Brain pericyte (primary cell): Measurements from ENCODE around the gene SLC4A8.
"Not testable (repeated sequence)": the region's sequence is repeated elsewhere in the genome, so short reads cannot be mapped to it uniquely, and the experiment has no call there.

Experiments
- DNase-seq: peaks from one replicate; pipeline ENCODE4 v3.0.0-alpha.2; 2012; ENCODE audit warnings: low read depth, low spot score

Gene SLC4A8

DNA sequence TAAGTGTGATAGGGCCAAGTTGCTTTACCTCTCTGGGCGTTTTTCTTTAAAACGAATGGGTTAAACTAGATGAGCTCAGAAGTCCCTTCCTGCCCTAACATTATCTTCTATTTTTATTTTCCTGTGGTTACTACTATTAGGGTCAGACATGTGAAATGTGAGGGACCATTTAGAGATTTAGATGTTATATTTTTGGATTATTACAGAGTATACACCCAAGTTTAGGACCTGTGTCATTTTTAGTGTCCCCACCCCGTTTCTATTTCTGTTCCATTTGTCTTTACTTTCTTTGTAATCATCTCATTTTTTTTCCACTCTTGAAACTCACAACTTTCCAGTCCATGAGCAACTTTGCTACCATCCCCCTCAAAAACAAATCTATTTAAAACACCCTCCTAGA lies 56.3 kb downstream of the SLC4A8 start:
- no peak for DNase-seq

DNA sequence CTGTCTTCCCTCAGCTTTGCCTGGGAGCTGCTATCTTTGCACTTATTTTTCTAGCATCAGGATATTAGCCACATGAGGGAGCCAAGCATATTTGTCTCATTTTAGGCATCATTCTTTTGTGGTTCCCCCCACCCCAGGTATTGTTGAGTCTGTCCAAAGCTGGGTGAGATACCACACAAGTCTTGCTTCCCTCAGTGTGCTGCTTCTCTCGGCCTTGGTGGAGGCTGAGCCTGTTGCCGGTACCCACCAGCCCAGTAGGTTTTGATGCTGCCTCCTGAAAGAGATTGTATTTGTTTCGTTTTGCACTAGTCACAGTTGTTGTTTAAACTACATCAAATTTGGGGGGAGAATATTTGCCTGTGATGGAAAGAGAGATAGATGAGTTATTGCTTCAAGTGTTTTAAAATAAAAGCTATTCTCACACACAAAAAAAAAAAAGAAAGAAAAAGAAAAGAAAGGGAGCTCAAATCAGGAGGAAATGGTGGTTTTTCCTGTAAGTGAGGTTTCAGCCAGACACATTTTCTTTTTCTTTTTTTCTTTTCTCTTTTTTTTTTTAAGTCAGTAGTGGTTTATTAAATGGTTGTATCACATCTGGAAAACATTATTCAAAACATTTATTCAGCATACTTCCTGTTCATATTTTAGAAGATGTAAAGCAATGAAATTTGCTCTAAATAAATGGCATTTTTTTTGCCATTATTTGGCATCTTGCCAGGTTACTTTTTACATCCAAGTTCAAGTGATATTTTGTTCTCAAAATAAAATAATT lies 58.5 kb downstream of the SLC4A8 start:
- DNase-seq = no peak

DNA sequence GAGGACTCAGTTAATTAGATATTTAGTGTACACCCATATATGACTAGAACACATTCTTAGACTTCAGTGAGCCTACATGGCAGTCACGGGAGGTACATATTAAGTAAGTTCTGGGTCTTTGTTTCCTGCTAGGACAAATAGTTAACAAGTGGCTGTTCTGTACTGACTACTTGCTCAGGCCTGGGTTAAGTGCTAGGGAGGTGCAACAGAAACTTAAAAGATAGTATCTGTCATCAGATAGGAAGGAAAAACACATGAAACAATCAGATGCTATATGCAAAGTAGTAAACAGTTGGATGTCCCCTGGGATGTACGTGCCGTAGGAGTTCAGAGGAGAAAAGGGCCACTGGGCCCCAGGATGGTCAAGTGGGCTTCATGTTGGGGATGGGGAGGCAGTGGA lies 59.5 kb downstream of the SLC4A8 start:
- DNase-seq = no peak

DNA sequence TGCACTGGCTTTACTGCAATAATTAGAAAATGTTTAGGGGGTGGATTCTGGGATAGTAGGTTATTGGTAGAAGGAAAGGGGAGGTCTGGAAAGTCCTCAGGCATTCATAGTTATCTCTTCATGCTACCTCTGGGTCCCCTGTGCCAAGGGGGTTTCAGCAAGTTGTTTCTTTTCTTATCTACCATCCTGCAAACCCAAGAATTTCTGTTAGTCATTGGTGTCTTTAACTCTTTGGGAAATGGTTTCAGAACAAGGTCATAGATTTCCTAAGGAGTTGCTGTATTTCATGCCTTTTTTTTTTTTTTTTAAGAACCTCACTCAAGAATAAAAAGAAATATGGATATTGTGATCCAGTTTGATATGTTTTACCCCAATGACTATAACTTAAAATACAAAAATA lies 63.6 kb downstream of the SLC4A8 start:
- DNase-seq = no peak

DNA sequence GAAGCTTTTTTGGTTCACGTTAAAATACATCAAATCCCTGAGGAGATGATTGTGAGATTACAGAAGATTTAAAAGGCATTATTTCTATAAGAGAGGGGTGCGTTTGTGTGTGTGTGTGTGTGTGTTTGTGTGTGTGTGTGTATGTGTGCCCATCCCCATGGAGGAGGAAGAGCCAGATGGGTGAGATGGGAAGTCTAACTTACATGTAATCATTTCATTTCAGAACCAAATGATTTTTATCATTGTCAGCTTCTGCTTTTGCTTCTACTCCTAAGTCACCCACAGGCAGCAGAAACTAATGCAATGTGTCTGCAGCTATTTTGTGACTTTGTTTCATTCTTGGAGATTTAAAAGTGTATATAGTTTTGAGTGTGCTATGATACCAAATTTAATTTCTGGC lies 68.7 kb downstream of the SLC4A8 start:
- no peak for DNase-seq

DNA sequence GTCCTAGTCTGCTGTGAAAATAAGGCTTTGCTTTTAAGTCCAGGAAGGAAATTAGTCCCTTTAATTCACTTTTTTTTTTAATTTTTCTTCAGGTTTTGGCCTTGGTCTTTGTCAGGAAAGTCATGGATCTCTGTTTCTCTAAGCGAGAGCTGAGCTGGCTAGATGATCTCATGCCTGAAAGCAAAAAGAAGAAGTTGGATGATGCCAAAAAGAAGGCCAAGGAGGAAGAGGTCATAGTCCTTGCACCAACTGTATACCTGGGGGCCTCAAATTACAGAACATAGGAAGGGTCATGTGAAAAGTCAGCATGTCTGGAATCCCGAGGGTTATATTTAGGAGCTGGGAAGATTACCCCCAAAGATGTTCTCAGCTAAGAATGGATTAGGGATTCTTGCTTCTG lies 72.3 kb downstream of the SLC4A8 start:
- DNase-seq = no peak

DNA sequence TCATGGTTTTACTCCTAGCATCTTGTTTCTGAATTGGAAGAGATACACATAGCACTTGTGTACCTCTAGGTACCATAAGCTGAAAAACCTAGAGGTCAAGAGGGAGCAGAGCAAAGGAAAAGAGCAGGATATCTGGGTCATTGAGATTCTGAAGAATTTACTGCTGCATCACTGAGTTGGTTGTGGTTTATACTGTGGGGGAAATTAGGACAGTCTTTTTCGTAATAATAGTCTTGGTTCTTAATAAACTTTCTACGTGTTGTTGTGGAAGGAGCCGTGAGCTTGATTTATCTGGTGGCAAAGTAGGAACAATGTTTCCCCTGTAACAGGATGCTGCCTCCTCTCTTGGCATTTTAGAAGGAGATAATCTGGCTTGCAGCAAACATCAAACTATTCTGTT lies 80.2 kb downstream of the SLC4A8 start:
- DNase-seq = no peak

DNA sequence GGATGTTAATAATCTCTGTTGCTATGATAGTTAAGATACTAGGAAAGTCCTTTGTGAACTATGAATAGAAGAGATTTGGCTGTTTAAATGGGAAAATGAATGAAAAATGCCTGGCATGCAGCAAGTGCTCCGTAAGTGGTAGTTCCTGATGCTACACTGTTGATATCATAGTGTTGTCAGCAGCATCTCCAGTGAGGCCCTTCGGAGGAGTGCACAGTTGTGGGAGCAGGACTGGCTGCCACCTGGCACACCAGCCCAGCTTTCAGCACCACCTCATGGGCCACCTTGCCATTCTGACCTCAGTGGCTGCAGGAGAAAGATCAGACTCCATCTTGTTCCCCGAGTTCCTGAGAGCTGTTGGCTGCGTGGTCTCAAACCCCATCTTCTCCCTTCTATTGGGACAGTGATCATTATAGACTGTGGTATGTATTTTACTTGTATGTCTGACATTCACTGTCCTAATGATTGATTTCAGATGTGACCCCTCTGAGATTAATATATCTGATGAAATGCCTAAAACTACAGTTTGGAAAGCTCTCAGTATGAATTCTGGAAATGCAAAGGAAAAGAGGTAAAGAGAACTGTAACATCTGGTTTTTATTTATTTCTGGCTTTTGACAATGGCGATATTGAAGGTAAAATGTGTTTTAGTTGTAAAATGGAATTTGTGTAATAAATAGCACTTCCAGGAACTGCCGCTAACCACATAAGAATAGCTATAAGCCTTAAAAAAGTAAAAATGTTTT lies 80.9 kb downstream of the SLC4A8 start:
- no peak for DNase-seq

DNA sequence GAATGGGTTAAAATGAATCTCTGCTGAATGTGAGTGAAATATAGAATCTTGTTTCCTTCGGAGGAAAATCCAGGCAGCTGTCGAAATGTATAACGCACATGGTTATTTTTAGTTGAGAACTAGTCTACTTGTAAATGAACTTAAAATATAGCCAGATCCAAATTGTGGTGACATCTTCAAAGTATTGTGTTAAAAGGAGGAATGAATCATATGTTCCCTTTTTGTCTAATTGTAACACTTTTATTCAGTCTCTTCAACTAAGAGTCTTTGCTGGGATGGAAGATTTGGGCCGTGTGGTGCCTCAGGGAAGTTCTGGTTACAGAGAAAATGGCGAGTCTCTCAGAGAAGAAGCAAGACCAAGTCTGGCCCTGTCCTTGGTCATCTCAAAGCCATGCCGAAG lies 82.5 kb downstream of the SLC4A8 start:
- DNase-seq = no peak

DNA sequence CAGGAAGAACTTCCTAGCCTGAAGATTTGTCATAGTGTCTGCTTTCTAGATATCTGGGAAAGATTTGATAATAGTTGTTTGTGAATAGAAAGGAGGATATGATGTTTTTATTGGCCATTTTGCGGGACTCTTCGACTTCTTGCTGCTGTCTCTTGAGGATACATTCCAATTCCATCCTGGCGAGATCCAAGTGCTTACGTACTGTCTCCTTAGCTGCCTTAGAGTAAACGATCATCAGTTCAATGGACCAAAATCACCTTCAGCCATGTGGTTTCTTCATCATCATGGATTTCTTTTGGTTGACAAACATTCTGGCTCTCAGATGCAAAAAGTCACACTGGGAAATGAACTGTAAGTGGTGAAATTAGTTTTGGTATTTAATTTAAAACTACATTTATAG lies 83.7 kb downstream of the SLC4A8 start:
- DNase-seq = no peak

DNA sequence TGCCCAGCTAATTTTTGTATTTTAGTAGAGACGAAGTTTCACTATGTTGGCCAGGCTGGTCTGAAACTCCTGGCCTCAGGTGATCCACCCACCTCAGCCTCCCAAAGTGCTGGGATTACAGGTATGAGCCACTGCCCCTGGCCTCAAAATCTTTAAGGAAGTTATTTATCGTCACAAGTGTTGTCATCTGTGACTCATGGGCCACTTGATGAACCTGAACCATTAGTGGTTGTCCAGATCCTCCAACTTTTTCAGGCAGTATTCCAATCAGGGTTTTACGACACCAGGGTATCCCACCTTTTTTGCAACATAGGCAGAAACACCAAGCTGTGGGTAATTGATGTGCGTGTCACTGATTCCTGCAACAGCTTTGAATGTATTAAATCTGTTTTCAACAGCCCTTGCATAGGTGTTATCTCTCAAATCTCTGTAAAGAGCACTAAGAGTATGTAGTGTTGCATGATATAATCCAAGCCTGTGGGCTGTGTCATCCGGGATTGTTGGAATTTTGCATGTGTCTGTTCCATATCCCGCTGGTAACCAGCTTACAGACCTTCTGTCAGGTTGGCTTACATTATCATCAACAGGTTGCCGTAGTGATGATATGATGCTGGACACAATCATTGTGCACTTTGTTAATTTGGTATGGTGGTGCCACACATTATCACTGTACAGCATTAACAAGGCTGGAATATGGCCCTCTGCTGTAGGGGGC lies 87.1 kb downstream of the SLC4A8 start:
- DNase-seq = no peak

DNA sequence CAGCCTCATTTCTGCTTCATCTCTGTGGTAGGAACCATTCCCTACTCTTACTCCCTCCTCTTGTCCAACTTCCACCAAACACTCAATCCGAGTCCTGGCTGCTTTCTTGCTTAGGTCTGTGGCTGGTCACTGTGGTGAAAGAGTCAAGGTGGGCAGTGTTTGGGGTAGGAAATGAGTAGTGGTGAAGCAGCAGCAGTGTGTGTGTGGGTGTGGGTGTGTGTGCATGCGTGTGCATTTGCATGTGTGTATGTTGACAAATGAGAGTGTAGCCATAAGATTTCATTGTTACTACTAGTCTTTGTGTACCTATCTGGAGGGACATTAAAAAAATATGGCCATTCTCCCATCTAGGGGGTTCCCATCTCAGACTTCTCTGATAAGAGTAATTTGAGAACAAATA lies 87.8 kb downstream of the SLC4A8 start:
- no peak for DNase-seq

DNA sequence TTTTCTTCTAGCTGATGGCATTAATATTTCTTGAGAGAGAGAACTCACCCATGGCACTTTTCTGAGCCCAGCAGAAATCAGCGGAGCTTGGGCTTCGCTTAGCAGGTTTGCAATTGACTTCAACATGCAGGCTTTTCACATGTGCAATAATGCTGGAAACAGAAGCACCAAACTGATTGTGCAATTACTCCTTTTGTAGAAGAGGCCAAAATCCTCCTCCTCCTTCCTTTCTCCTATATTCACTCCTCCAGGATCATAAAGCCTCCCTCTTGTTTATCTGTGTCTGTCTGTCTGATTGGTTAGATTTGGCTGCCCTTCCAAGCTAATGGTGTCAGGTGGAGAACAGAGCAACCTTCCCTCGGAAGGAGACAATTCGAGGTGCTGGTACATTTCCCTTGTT lies 90.4 kb downstream of the SLC4A8 start:
- DNase-seq = not testable (repeated sequence)

DNA sequence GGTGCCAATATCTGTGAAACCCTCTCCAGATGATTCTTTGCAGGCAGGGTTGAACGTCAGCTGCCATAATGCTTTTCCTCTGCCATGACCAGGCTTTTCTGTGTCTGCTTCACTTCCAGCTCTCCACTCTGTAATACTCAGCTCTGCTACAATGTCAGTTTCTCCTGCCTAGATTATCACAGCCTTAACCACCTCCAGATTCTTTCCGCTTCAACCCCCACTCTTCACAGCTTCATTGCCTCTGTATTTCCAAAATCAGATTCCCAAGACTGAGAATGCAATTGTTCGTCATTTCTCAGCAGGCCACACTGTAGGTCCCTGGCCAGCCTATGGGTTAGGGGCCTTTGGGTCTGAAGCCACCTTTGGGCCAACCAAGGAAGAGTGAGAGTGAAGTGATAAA lies 92.7 kb downstream of the SLC4A8 start:
- DNase-seq = no peak

DNA sequence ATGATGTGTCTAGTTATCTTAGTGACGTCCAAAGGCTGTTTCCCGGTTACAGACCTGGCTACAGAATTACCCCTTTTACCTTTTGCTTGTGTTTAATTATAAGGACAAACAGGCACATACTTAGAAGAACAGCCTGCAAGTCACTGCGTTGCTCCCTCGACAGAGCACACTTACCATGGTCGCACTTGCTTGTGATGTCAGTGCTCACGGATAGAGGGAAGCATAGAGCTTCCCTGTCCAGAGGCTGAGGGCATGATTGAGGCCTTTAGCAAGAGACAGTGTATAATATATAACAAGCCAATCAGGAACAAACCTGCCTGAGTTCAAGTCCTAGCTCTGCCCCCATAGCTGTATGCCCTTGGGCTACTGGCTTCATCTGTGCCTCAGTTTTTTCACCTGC lies 93.2 kb downstream of the SLC4A8 start:
- DNase-seq = no peak

DNA sequence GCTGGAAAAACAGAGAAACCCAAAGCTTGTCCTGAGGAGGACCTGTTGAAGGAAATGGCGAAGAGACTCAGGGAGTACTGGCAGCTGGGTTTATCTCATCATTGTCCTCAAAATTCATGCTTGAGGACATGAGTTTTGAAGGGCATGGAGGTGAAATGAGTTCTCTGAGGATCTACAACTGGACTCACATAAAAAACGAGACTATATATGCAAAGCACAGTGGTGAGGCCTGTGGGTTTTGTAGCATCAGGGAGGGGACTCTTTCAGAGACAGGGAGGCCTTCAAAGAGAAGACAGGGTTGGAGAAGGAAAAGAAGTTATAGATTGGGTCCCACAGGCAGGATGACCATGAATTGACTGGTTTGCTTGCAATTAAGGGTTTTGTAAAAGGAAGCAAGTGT lies 95.1 kb downstream of the SLC4A8 start:
- DNase-seq = no peak

DNA sequence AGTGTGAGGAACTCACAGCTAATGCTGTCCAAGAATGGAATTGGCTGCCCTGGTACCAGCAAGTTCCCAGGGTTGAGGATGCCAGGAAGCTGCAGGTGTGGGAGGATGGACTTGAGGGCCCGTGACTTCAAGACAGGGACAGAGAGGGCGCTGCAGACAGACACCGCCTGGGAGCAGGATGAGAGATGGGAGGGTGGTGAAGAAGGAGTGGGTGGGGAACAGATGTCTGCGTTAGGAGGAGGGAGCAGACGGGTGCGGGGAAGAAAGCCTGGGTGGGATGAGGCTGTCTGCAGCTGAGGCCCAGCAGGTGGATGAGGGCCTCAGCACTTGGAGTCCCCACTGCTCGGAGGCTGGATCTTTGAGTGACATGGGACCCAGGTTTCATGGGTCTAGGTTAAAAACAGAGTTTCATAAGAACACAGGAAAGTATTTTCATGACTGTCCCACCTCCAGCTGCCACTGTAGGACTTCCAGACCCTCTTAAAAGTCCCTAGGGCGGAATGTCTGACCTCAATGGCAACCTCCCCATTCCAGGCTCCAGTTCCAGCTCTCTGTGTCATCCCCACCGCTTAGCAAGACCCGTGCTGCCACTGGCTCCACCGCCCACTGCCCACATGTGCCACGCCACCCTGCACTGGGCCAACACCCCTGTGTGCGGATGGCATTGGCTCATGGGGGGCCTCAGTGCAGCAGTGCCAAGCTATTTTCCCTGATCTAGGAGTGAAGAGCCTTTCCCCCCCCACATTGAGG lies 96.1 kb downstream of the SLC4A8 start:
- no peak for DNase-seq

DNA sequence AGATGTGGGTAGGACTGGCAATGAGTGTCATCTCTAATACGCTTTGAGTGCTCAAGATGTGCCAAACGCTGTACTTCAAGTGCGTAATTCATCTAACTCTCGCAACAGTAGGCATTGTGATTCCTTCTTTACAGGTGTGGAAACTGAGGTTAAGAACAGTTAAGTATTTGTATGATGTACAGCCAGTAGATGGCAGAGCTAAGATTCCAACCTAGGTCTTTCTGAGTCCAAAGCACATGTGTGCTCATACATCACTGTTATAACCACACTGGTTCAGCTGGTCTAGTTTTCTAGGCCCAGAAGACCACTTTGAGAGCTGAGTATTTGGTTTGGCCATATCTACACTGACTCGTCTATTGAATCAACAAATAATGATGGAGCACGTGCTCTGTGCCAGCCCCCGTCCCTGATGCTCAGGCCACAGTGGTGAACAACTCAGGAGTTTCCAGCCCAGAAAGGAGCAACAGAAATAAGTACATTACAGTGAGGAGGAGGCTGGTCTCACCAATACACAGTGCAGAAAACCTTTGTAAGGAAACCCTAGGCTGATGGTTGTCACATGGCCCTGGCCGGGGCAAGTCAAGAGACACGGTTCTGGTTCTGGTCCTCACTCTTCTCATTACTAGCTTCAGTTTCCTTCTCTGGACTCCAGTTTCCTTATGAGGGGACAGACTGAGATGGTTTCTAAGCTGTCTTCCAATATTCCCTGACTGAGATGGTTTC lies 97.1 kb downstream of the SLC4A8 start:
- no peak for DNase-seq

DNA sequence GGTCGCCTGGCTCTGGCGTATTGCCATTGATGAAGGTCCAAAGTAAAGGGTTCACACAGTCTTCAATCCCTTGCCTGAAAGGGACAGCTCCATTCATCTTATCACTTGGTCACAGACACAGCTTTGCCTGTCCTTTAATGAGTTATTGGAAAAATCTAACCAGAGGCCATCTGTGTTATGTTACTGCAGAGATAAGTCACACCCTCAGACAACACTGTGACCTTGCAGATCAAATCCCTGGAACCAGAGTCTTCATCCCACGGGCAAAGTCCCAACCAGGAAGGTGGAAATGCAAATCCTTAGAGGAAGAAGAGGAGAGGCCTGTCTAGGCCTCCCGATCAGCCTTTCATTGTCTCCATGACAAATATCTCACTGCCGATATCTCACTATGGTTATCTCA lies 98.1 kb downstream of the SLC4A8 start:
- DNase-seq = no peak

DNA sequence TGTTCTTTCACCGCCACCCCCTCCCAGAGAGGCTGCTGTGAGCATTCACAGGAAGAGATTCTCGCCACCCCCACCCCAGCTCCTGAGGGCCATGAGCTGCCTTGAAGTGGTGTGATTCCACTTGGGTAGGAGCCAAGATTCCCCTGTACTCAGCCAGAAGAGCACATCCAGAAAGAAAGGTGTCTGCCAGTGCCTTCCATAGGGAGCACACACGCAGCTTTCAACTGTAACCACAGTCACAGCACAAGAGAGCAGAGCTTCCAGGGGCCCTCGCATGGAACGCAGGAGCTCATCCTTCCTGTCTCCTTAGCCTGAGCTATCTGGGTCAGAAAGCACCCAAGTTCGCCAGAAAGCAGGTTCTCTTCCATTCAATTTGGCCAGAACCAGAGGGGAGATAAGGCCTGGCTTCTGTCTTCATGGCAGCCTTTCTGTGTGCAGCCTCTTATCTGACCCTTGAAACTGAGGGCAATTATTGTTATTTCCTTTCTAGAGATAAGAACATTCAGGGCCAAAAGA lies 99.8 kb downstream of the SLC4A8 start:
- no peak for DNase-seq

DNA sequence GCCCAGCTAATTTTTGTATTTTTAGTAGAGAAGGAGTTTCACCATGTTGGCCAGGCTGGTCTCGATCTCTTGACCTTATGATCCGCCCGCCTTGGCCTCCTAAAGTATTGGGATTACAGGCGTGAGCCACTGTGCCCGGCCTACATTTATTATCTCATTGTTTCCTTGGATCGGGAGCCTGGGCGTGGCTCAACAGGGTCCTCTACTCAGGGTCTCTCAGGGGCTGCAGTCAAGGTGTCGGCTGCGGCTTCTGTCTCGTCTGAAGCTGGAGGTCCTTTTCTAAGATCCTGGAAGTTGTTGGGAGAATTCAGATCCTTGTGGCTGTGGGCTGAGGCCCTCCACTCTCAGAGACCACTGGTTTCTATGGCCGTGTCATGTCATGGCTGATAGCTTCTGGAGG lies 100.9 kb downstream of the SLC4A8 start:
- no peak for DNase-seq
